HepG2 (cell line): ENCODE data around the gene NISCH. TPM values are rescaled to one million over a fixed set of nuclear protein-coding genes. Genes with fewer than 3 reads are reported as not detected.

Experiments used
- ATAC-seq: fragments of 200-7000 bp; cut with Tn5 transposase; 3 replicates; pipeline ENCODE4 v1.9.1; 2020; ENCODE audit warnings: mild to moderate bottlenecking, moderate library complexity
- BruUV-seq: library from RNA; stranded (reverse); fragments of 400-500 nt; replicated peaks from 2 replicates; lab custom pipeline; 2021; lab: Mats Ljungman, UMichigan
- CTCF ChIA-PET: fragments of 300-600 bp; formaldehyde crosslinking; extraction: SDS; loops from one replicate; lab custom pipeline; 2021; ENCODE audit warnings: low total read pairs, inconsistent platforms, low intra/inter-chr PET ratio; lab: Yijun Ruan, JAX
- POLR2A ChIA-PET: fragments of 350-600 bp; sonication (Branson Sonifier 250); formaldehyde crosslinking; loops from one replicate; lab custom pipeline; 2020; ENCODE audit warnings: antibody characterized with exemption, inconsistent platforms; lab: Yijun Ruan, JAX
- DNase-seq: peaks from one replicate; pipeline ENCODE4 v3.0.0-alpha.2; 2015; ENCODE audit warnings: low spot score
- FAIRE-seq: peaks from 3 replicates; lab custom pipeline; 2011; peaks lifted over from hg19 to GRCh38; lab: Jason Lieb, UNC
- H2AFZ ChIP-seq: one replicate; pipeline ENCODE4 v1.6.1; 2011; ENCODE audit warnings: low read length, inconsistent platforms
- H3K27ac ChIP-seq: fragments of 300-600 bp; 3 replicates; pipeline ENCODE4 v1.8.0; 2011; ENCODE audit warnings: mixed run types, mild to moderate bottlenecking, mixed read lengths, low read length, inconsistent platforms; ENCODE audit not compliant: insufficient read depth; ENCODE audit errors: extremely low read length
- H3K27me3 ChIP-seq, 2 experiments: fragments of 200-600 bp in 1 of 2; 2 replicates in 1 of 2; 3 replicates in 1 of 2; pipeline versions ENCODE4 v1.6.0 to v1.8.0; 2011; ENCODE audit warnings: low read length in 2 of 2, mild to moderate bottlenecking in 2 of 2, moderate library complexity in 2 of 2, inconsistent platforms in 1 of 2; ENCODE audit not compliant: insufficient read depth in 2 of 2, control insufficient read depth in 1 of 2
- H3K36me3 ChIP-seq, 2 experiments: fragments of 200-600 bp in 1 of 2; replicated peaks in 1 of 2; 2 replicates in 1 of 2; 3 replicates in 1 of 2; pipeline versions ENCODE4 v1.5.1 to v1.8.0; 2011; ENCODE audit warnings: low read length in 2 of 2, inconsistent platforms in 1 of 2; ENCODE audit not compliant: insufficient read depth in 2 of 2, control insufficient read depth in 1 of 2
- H3K4me1 ChIP-seq: 2 replicates; pipeline ENCODE4 v1.5.1; 2012; ENCODE audit warnings: low read length, inconsistent platforms; ENCODE audit not compliant: insufficient read depth
- H3K4me2 ChIP-seq: 2 replicates; pipeline ENCODE4 v1.6.0; 2011; ENCODE audit warnings: low read depth, low read length, inconsistent platforms
- H3K4me3 ChIP-seq, 3 experiments: fragments of 200-600 bp in 1 of 3; sonication (generic), shearing (Covaris generic) in 1 of 3; replicated peaks in 1 of 3; 2 replicates each; pipeline ENCODE4 v1.5.1; 2011 to 2016; ENCODE audit warnings: low read length in 3 of 3, inconsistent platforms in 2 of 3, low read depth in 2 of 3, mild to moderate bottlenecking in 2 of 3, control low read depth in 1 of 3, mixed read lengths in 1 of 3; ENCODE audit not compliant: insufficient read depth in 1 of 3
- H3K79me2 ChIP-seq: one replicate; pipeline ENCODE4 v1.6.1; 2011; ENCODE audit warnings: low read length, inconsistent platforms; ENCODE audit not compliant: insufficient read depth
- H3K9ac ChIP-seq: 2 replicates; pipeline ENCODE4 v1.6.0; 2011; ENCODE audit warnings: mild to moderate bottlenecking, low read depth, low read length, inconsistent platforms; ENCODE audit not compliant: insufficient read depth
- H3K9me3 ChIP-seq: 2 replicates; pipeline ENCODE4 v1.5.1; 2012; ENCODE audit warnings: mild to moderate bottlenecking, low read length
- H4K20me1 ChIP-seq: 2 replicates; pipeline ENCODE4 v1.6.0; 2011; ENCODE audit warnings: inconsistent platforms, mild to moderate bottlenecking, low read length, moderate library complexity; ENCODE audit not compliant: insufficient read depth
- AGO2 ChIP-seq: fragments of 200-400 bp; formaldehyde crosslinking; optimal IDR thresholded peaks from 2 replicates; pipeline ENCODE3; 2017; ENCODE audit warnings: mild to moderate bottlenecking, low read depth, low read length, moderate library complexity
- ATF6 ChIP-seq: sonication (generic); formaldehyde crosslinking; conservative IDR thresholded peaks from 2 replicates; pipeline ENCODE4 v1.4.0; 2020; ENCODE audit warnings: missing genetic modification reagents
- HOXA3 ChIP-seq: sonication (generic); formaldehyde crosslinking; IDR thresholded peaks from 2 replicates; pipeline ENCODE4 v1.5.0; 2020; ENCODE audit warnings: missing genetic modification reagents
- KDM5B ChIP-seq: sonication (generic); formaldehyde crosslinking; IDR thresholded peaks from 2 replicates; pipeline ENCODE4 v1.4.0; 2020; ENCODE audit warnings: missing genetic modification reagents, mild to moderate bottlenecking, borderline replicate concordance
- MTF1 ChIP-seq: sonication (generic); formaldehyde crosslinking; IDR thresholded peaks from 2 replicates; pipeline ENCODE4 v1.5.0; 2020; ENCODE audit warnings: missing genetic modification reagents
- MXD3 ChIP-seq: IDR thresholded peaks from 2 replicates; pipeline ENCODE4 v1.6.1; 2016; ENCODE audit warnings: mild to moderate bottlenecking, missing biosample characterization, missing genetic modification reagents
- POLR2A ChIP-seq, 2 experiments: IDR thresholded peaks; 2 replicates each; pipeline ENCODE4 v1.6.1; 2011; ENCODE audit warnings: low read depth in 2 of 2, low read length in 2 of 2, mild to moderate bottlenecking in 1 of 2, moderate library complexity in 1 of 2; ENCODE audit not compliant: insufficient read depth in 1 of 2
- STAG1 ChIP-seq: sonication (generic); formaldehyde crosslinking; IDR thresholded peaks from 2 replicates; pipeline ENCODE4 v1.4.0; 2020; ENCODE audit warnings: missing genetic modification reagents
- TEAD3 ChIP-seq: optimal IDR thresholded peaks from 2 replicates; pipeline ENCODE3; 2016; ENCODE audit warnings: borderline replicate concordance
- ZNF280B ChIP-seq: sonication (generic); formaldehyde crosslinking; IDR thresholded peaks from 2 replicates; pipeline ENCODE4 v1.5.0; 2020; ENCODE audit warnings: missing genetic modification reagents, mild to moderate bottlenecking, borderline replicate concordance
- ZNF546 ChIP-seq: sonication (generic); formaldehyde crosslinking; conservative IDR thresholded peaks from 2 replicates; pipeline ENCODE4 v1.8.1; 2023; ENCODE audit warnings: mild to moderate bottlenecking, missing genetic modification reagents
- ZNF549 ChIP-seq: sonication (generic); formaldehyde crosslinking; IDR thresholded peaks from 2 replicates; pipeline ENCODE4 v1.5.0; 2020; ENCODE audit warnings: missing genetic modification reagents
- ZNF883 ChIP-seq: sonication (generic); formaldehyde crosslinking; IDR thresholded peaks from 2 replicates; pipeline ENCODE4 v1.5.1; 2020; ENCODE audit warnings: mild to moderate bottlenecking, missing genetic modification reagents; ENCODE audit errors: not compliant biosample characterization
- WGBS: methylation state at CpG from one replicate; pipeline ENCODE4 v1.1.6; 2017; ENCODE audit warnings: low lambda C conversion rate; 5-methylcytosine and 5-hydroxymethylcytosine counted together
- in situ Hi-C: cut with HindIII; loops from 2 replicates; pipeline ENCODE4 v1.10.0; 2017; ENCODE audit warnings: low pct_unique_long_range_greater_than_20kb; ENCODE audit not compliant: extremely low pct_ligation_motif_present
- intact Hi-C: fragments of 100-400 bp; cut with micrococcal nuclease; formaldehyde crosslinking; loops from one replicate; pipeline ENCODE4 v1.10.0; 2022; ENCODE audit not compliant: unreplicated experiment
- polyA plus RNA-seq, 8 experiments: library from polyadenylated mRNA; depleted of rRNA in 3 of 8; stranded (reverse) in 7 of 8; unstranded in 1 of 8; fragments of >200 nt; fragmentation: Illumina TruSeq in 4 of 8; extraction: Trizol in 4 of 8; gene quantifications; 2 replicates each; pipeline versions ENCODE4 v1.2.1 to v1.2.3, GENCODE V29; 2011 to 2016; ENCODE audit warnings: low read depth in 4 of 8, missing spikeins in 1 of 8, mixed read lengths in 1 of 8; ENCODE audit not compliant: insufficient read depth in 1 of 8
- total RNA-seq, 5 experiments: library from RNA; depleted of rRNA; stranded (reverse); fragments of >200 nt; fragmentation: Illumina TruSeq; extraction: Trizol; gene quantifications; 2 replicates each; pipeline ENCODE4 v1.2.3, GENCODE V29; 2016; ENCODE audit warnings: low read depth in 1 of 5

The NISCH gene
- total and polyA plus RNA-seq, 2 of the 13 experiments (the other 11 are each of a cell fraction or from before 2014, with no cell fraction given) = 27.0 to 47.6 TPM

- intact Hi-C loops = loop anchor here (5.0 kb wide), 1 partner anchor 61 kb away; the partner anchor contains the start of gene NT5DC2
- H3K4me3 ChIP-seq = no peak overlapping the region
- no peak for FAIRE-seq
- ATAC-seq = no peak
- TF ChIP-seq ZNF280B = no peak
- TF ChIP-seq, all 625 proteins: peak for 0
- Histone ChIP-seq H3K27me3 (no peaks in the 10 kb centered on the region), H4K20me1 (0 out of 2 replicates have a peak, but pooled peaks cover 4% of the 10 kb centered on the region), H2AFZ (no peak overlapping the region), H3K79me2 (no peaks in the 10 kb centered on the region), H3K36me3 (peaks cover 24 to 49% of the 10 kb centered on the region in 2 experiments), H3K9ac (no peak overlapping the region), H3K4me1 (peaks cover 9% of the 10 kb centered on the region; the same call in 1 of the 2 replicates), H3K4me2 (no peak overlapping the region), H3K9me3 (no peaks in the 10 kb centered on the region), H3K27ac (no peak overlapping the region)
- in situ Hi-C loops = no loop called here
- POLR2A ChIA-PET = no interaction called here
- DNase-seq = no peak
- no TSS peak for BruUV-seq
- 92% methylated on average over 1 of the region's 4 CpGs for whole genome bisulfite sequencing
- CTCF ChIA-PET = no interaction called here
Measured at GRCh38 chr3:52470920-52471319, 15.5 kb downstream of the NISCH start.

- Histone ChIP-seq H3K9ac (no peak overlapping the region), H3K9me3 (no peaks in the 10 kb centered on the region), H3K4me1 (peaks cover 5% of the 10 kb centered on the region; the same call in 1 of the 2 replicates), H4K20me1 (0 out of 2 replicates have a peak, but pooled peaks cover 4% of the 10 kb centered on the region), H3K4me3 (no peak overlapping the region), H3K4me2 (no peak overlapping the region), H3K27ac (no peak overlapping the region), H2AFZ (no peak overlapping the region), H3K79me2 (no peaks in the 10 kb centered on the region), H3K27me3 (no peaks in the 10 kb centered on the region), H3K36me3 (peaks cover 29 to 56% of the 10 kb centered on the region in 2 experiments)
- BruUV-seq = no TSS peak
- in situ Hi-C loops (no loop called here), intact Hi-C loops (loop anchor here (1.0 to 5.0 kb wide), 2 partner anchors 61 to 211 kb away; partner anchors contain the start of gene NT5DC2)
- CTCF ChIA-PET = interaction anchor here (0.8 kb wide), 1 partner anchor 210 kb away, joined by 3 read pairs; no protein-coding TSS in a partner anchor
- ATAC-seq = peak; percentile 88
- no peak for DNase-seq
- 53% methylated on average over 7 of the region's 26 CpGs for WGBS
- POLR2A ChIA-PET = no interaction called here
- peak; percentile 61 for FAIRE-seq
- TF ChIP-seq POLR2A (IDR thresholded peaks at IDR 0.05; ENCODE audit: insufficient read depth in 1 of 2, low read depth in 2 of 2, low read length in 2 of 2) (no peak), MXD3 (CRISPR knock-in tag) (0 out of 2 replicates have a peak, but pooled peaks have one; percentile 29), TEAD3 (CRISPR knock-in tag) (peak; percentile 11), ATF6 (CRISPR knock-in tag) (no peak), MTF1 (no peak), STAG1 (CRISPR knock-in tag) (peak; percentile 84), ZNF883 (peak; percentile 45), ZNF546 (CRISPR knock-in tag) (no peak), KDM5B (0 out of 2 replicates have a peak, but pooled peaks have one; percentile 45), ZNF549 (CRISPR knock-in tag) (no peak), HOXA3 (0 out of 2 replicates have a peak, but pooled peaks have one; percentile 27), AGO2 (peak; percentile 55)
Measured at GRCh38 chr3:52471371-52472238, 16.2 kb downstream of the NISCH start.
